ENCODE measurements around the gene RINL.
A peak's percentile ranks its signal among the peaks of the same experiment; 100 is the strongest.

The RINL gene

DNA sequence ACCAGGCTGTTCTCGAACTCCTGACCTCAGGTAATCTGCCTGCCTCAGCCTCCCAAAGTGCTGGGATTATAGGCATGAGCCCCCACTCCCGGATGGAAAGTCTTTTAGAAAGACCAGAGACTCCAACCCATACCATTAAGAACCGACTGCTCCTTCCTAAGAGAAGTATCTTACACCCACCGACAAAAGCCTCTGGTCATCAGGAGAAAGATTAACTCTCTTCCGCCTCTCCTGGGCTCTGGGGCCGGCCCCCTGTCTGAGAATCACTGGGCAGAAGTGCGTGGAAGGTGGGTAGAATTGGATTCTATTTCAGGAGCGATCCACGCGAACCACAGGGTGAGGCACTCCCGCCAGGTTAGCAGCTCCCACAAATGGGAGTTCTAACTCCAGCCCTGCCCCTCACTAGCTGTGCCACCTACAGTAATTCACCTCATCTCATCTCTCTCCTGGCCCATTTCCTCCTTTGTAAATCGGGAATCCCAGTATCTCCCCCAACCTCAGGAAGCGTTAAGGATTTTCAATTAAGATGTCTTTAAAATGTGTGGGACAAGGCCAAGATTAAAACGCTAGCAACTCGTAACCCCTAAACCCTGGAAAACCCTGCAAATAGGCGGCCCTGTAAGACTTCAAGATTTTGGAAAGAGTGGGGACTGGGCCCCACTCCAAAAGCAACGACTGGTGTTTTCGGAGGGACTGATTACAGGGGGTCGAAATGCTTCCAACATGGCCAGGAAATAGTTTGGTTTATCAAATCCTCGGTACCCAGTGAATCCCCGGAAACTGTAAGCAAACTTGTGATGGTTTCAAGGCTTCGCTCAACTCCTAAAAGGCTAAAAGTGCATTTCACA is 29.6 kb downstream of the RINL start:
- Histone ChIP-seq H3K4me2 (ENCODE audit: low read depth, low read length, poor library complexity, severe bottlenecking) (peak overlapping the region; percentile 82), H2AFZ (ENCODE audit: low read length) (no peak overlapping the region), H3F3A (ENCODE audit: low read depth) (no peaks in the 10 kb centered on the region), H3K4me1 (ENCODE audit: insufficient read depth, low read length, poor library complexity, severe bottlenecking) (peaks cover 57% of the 10 kb centered on the region), H3K27me3 (ENCODE audit: insufficient read depth, low read length, poor library complexity, severe bottlenecking) (peaks cover 4% of the 10 kb centered on the region), H3K9me3 (ENCODE audit: insufficient read depth, low read depth, low read length) (no peaks in the 10 kb centered on the region), H3K79me2 (ENCODE audit: insufficient read depth, low read length) (peaks cover 72% of the 10 kb centered on the region), H4K20me1 (ENCODE audit: insufficient read depth, low read length, poor library complexity, severe bottlenecking) (peaks cover 56% of the 10 kb centered on the region), H3K36me3 (ENCODE audit: insufficient read depth, low read length) (peaks cover 47% of the 10 kb centered on the region; the same call in 1 of the 2 replicates), H3K4me3 (ENCODE audit: low read length, poor library complexity, severe bottlenecking) (peak overlapping the region; percentile 95), H3K9ac (ENCODE audit: low read depth, low read length, poor library complexity, severe bottlenecking) (peak overlapping the region; percentile 92), H3K9me2 (replicated peaks; ENCODE audit: low read depth, low read length) (no peaks in the 10 kb centered on the region)
- TF ChIP-seq, protein P1, sequence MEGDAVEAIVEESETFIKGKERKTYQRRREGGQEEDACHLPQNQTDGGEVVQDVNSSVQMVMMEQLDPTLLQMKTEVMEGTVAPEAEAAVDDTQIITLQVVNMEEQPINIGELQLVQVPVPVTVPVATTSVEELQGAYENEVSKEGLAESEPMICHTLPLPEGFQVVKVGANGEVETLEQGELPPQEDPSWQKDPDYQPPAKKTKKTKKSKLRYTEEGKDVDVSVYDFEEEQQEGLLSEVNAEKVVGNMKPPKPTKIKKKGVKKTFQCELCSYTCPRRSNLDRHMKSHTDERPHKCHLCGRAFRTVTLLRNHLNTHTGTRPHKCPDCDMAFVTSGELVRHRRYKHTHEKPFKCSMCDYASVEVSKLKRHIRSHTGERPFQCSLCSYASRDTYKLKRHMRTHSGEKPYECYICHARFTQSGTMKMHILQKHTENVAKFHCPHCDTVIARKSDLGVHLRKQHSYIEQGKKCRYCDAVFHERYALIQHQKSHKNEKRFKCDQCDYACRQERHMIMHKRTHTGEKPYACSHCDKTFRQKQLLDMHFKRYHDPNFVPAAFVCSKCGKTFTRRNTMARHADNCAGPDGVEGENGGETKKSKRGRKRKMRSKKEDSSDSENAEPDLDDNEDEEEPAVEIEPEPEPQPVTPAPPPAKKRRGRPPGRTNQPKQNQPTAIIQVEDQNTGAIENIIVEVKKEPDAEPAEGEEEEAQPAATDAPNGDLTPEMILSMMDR (conservative IDR thresholded peaks at IDR 0.05; ENCODE audit: low read length) = no peak
- TF ChIP-seq EZH2phosphoT487 (IDR thresholded peaks at IDR 0.05; ENCODE audit: borderline replicate concordance) = no peak

GRCh38 chr19:38846097-38846496 is 32.0 kb downstream of the RINL start:
- H4K20me1 ChIP-seq (ENCODE audit: insufficient read depth, low read length, poor library complexity, severe bottlenecking) = peaks cover 80% of the 10 kb centered on the region
- H3K4me3 ChIP-seq (ENCODE audit: low read length, poor library complexity, severe bottlenecking) = peak overlapping the region; percentile 95
- peaks cover 72% of the 10 kb centered on the region for H3K36me3 ChIP-seq (ENCODE audit: insufficient read depth, low read length)
- peak overlapping the region; percentile 26 for H3K9ac ChIP-seq (ENCODE audit: low read depth, low read length, poor library complexity, severe bottlenecking)
- no peak overlapping the region for H2AFZ ChIP-seq (ENCODE audit: low read length)
- H3K4me1 ChIP-seq (ENCODE audit: insufficient read depth, low read length, poor library complexity, severe bottlenecking) = peaks cover 67% of the 10 kb centered on the region
- H3K9me3 ChIP-seq (ENCODE audit: insufficient read depth, low read depth, low read length) = no peaks in the 10 kb centered on the region
- peaks cover 4% of the 10 kb centered on the region for H3K27me3 ChIP-seq (ENCODE audit: insufficient read depth, low read length, poor library complexity, severe bottlenecking)
- H3K79me2 ChIP-seq (ENCODE audit: insufficient read depth, low read length) = peaks cover 85% of the 10 kb centered on the region
- TF ChIP-seq EZH2phosphoT487 (IDR thresholded peaks at IDR 0.05; ENCODE audit: borderline replicate concordance) = no peak
- TF ChIP-seq, protein P1 (conservative IDR thresholded peaks at IDR 0.05; ENCODE audit: low read length) = no peak
- no peaks in the 10 kb centered on the region for H3F3A ChIP-seq (ENCODE audit: low read depth)
- H3K9me2 ChIP-seq (replicated peaks; ENCODE audit: low read depth, low read length) = no peaks in the 10 kb centered on the region
- H3K4me2 ChIP-seq (ENCODE audit: low read depth, low read length, poor library complexity, severe bottlenecking) = peak overlapping the region; percentile 82

GRCh38 chr19:38845374-38846024 is 32.6 kb downstream of the RINL start:
- no peaks in the 10 kb centered on the region for H3F3A ChIP-seq (ENCODE audit: low read depth)
- peak overlapping the region; percentile 95 for H3K4me3 ChIP-seq (ENCODE audit: low read length, poor library complexity, severe bottlenecking)
- H3K9me3 ChIP-seq (ENCODE audit: insufficient read depth, low read depth, low read length) = no peaks in the 10 kb centered on the region
- peak overlapping the region; percentile 82 for H3K4me2 ChIP-seq (ENCODE audit: low read depth, low read length, poor library complexity, severe bottlenecking)
- peaks cover 4% of the 10 kb centered on the region for H3K27me3 ChIP-seq (ENCODE audit: insufficient read depth, low read length, poor library complexity, severe bottlenecking)
- TF ChIP-seq, protein P1 (conservative IDR thresholded peaks at IDR 0.05; ENCODE audit: low read length) = no peak
- no peak for TF ChIP-seq EZH2phosphoT487 (IDR thresholded peaks at IDR 0.05; ENCODE audit: borderline replicate concordance)
- H4K20me1 ChIP-seq (ENCODE audit: insufficient read depth, low read length, poor library complexity, severe bottlenecking) = peaks cover 86% of the 10 kb centered on the region
- H3K36me3 ChIP-seq (ENCODE audit: insufficient read depth, low read length) = peaks cover 78% of the 10 kb centered on the region
- H3K79me2 ChIP-seq (ENCODE audit: insufficient read depth, low read length) = peaks cover 87% of the 10 kb centered on the region
- no peak overlapping the region for H2AFZ ChIP-seq (ENCODE audit: low read length)
- peak overlapping the region; percentile 26 for H3K9ac ChIP-seq (ENCODE audit: low read depth, low read length, poor library complexity, severe bottlenecking)
- H3K9me2 ChIP-seq (replicated peaks; ENCODE audit: low read depth, low read length) = no peaks in the 10 kb centered on the region
- H3K4me1 ChIP-seq (ENCODE audit: insufficient read depth, low read length, poor library complexity, severe bottlenecking) = peaks cover 62% of the 10 kb centered on the region

Measured in Loucy (cell line).